ENCODE data around the gene PTHLH. TPM values are rescaled to one million over a fixed set of nuclear protein-coding genes. Genes with fewer than 3 reads are reported as not detected.

Gene PTHLH
- total and polyA plus RNA-seq, 10 of the 15 experiments (the other 5 are each of a cell fraction or from before 2014, with no cell fraction given) = 0.08 to 0.12 TPM; not detected in 8

GRCh38 chr12:27988594-27989233, 16.2 kb upstream of the PTHLH start:
- BruUV-seq (replicated peaks) = no TSS peak
- ATAC-seq (no peak), FAIRE-seq (no peak), DNase-seq (ENCODE audit: low read depth, low spot score) (no peak)
- H3K9ac ChIP-seq (ENCODE audit: control insufficient read depth, insufficient read depth, low read length) = no peak overlapping the region
- no peaks in the 10 kb centered on the region for H3K79me2 ChIP-seq (ENCODE audit: control insufficient read depth, insufficient read depth, low read length)
- H2AFZ ChIP-seq (ENCODE audit: control insufficient read depth, low read depth, low read length) = no peak overlapping the region
- H3K4me1 ChIP-seq (ENCODE audit: control insufficient read depth, insufficient read depth, low read length) = no peaks in the 10 kb centered on the region
- ChIA-PET RAD21 (ENCODE audit: unreplicated experiment) (no interaction called here), CTCF (no interaction called here), SMC1A (ENCODE audit: uncharacterized antibody, unreplicated experiment) (no interaction called here), POLR2A (no interaction called here)
- in situ Hi-C loops (cut with MboI) = no loop called here
- no peak overlapping the region for H3K4me2 ChIP-seq (ENCODE audit: control insufficient read depth, insufficient read depth)
- WGBS (ENCODE audit: insufficient coverage, insufficient replicate concordance, low lambda C conversion rate, missing lambda C conversion rate) = 26% methylated on average over 2 of the region's 2 CpGs
- H3K27me3 ChIP-seq (replicated peaks in 1 of 2; ENCODE audit: control insufficient read depth in 2 of 2, insufficient read depth in 2 of 2, low read length in 1 of 2) = no peaks in the 10 kb centered on the region
- H3K4me3 ChIP-seq = no peak overlapping the region
- TF ChIP-seq ELK1 (IDR thresholded peaks at IDR 0.05; ENCODE audit: low read depth, low read length) (no peak), CTCF (IDR thresholded peaks at IDR 0.05 in 2 of 3, conservative IDR thresholded peaks at IDR 0.05 in 1 of 3; ENCODE audit: control insufficient read depth in 2 of 3, extremely low read depth in 1 of 3, insufficient read depth in 1 of 3, low read depth in 3 of 3, low read length in 3 of 3) (no peak), SRF (IDR thresholded peaks at IDR 0.05; ENCODE audit: low read depth in 2 of 2, low read length in 2 of 2) (no peak), ESRRA (IDR thresholded peaks at IDR 0.05; ENCODE audit: low read length) (no peak), ATF7 (IDR thresholded peaks at IDR 0.05; ENCODE audit: low read depth) (no peak), POLR2AphosphoS2 (IDR thresholded peaks at IDR 0.05; ENCODE audit: low read depth, low read length) (no peak), E4F1 (IDR thresholded peaks at IDR 0.05; ENCODE audit: borderline replicate concordance, partially characterized antibody) (no peak), FOXM1 (IDR thresholded peaks at IDR 0.05; ENCODE audit: low read depth, low read length) (no peak), BRCA1 (IDR thresholded peaks at IDR 0.05; ENCODE audit: low read depth, low read length) (no peak), RFX5 (IDR thresholded peaks at IDR 0.05; ENCODE audit: low read depth, low read length) (no peak), NR2C1 (IDR thresholded peaks at IDR 0.05) (no peak), ZBED1 (IDR thresholded peaks at IDR 0.05; ENCODE audit: borderline replicate concordance) (no peak), ZBTB40 (IDR thresholded peaks at IDR 0.05; ENCODE audit: borderline replicate concordance) (no peak), MTA2 (IDR thresholded peaks at IDR 0.05; ENCODE audit: low read depth) (no peak)
- no peaks in the 10 kb centered on the region for H3K36me3 ChIP-seq (ENCODE audit: control insufficient read depth in 2 of 2, insufficient read depth in 2 of 2, low read length in 1 of 2)
- no peaks in the 10 kb centered on the region for H3K9me3 ChIP-seq (replicated peaks; ENCODE audit: control insufficient read depth, insufficient read depth, low read length)
- H3K27ac ChIP-seq (ENCODE audit: control insufficient read depth, insufficient read depth) = no peak overlapping the region
- intact Hi-C loops (cut with micrococcal nuclease; ENCODE audit: unreplicated experiment) = no loop called here
- H4K20me1 ChIP-seq (ENCODE audit: control insufficient read depth, insufficient read depth) = no peaks in the 10 kb centered on the region

All from GM12878 (cell line).